Midbrain (tissue), 1 donor: Measurements from ENCODE around the gene CDH12.

Experiments
- DNase-seq: peaks from one replicate; lab custom pipeline; 2025; lab: John Stamatoyannopoulos, UW

The CDH12 gene

DNA sequence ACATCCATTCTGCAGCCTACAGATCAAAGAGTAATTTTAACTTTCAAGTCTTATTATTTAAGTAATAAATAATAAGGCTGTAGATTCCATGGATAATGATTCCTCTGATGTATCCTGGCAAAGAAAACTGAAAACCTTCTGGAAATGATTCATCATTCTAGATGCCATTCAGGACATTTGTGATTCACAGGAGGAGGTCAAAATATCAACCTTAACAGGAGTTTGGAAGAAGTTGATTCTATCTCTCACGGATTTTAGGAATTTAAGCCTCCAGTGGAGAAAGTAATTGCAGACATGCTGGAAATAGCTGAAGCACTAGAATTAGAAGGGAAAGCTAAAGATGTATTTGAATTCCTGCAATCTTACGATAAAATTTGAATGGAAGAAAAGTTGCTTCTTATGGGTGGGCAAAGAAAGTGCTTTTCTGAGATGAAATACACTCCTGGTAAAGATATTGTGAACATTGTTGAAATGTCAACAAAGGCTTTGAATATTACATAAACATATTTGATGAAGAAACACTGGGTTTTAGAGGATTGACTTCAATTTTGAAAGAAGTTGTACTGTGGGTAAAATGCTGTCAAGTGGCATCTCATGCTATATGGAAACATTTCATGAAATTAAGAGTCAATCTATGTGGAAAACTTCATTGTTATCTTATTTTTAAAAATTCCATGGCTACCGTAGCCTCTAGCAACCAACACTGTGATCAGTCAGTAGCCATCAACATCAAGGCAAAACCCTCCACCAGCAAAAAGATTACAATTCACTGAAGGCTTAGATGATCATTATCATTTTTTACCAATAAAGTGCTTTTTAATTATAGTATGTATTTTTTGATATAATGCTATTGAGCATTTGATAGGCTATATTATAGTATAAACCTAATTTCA lies 1141.0 kb downstream of the CDH12 start:
- DNase-seq = no peak

GRCh38 chr5:21709770-21710169 lies 1143.4 kb downstream of the CDH12 start:
- no peak for DNase-seq

DNA sequence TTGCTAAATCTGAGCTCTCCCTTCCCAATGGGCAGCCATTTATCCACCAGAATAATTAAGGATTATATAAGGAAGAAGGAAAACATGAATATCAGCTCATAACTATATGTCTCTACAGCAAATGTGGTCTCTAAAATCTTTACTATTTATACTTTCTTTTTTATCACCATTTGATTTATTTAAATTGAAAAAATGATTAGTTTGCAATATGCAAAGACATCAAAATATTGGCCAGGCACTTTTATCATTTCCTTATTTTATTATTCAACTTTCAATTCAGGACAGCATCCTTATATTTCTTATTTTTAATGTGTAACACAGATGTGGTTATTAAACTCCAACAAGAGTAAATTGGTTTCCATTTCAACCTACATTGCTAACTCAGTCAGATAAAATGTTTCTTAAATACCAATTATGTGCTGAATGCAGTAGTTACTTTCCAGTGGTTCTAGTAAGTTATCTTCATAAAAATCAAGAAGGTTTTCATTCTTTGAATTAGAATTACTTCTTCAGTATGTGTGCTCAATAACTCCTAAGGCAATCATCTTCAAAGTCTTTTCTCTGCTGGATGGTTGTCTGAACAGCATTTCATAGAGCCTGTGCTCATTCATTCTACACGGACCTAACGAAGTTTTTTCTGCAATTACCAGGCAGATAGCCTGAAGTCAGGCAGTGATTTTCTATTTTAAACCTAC lies 1148.0 kb downstream of the CDH12 start:
- no peak for DNase-seq

DNA sequence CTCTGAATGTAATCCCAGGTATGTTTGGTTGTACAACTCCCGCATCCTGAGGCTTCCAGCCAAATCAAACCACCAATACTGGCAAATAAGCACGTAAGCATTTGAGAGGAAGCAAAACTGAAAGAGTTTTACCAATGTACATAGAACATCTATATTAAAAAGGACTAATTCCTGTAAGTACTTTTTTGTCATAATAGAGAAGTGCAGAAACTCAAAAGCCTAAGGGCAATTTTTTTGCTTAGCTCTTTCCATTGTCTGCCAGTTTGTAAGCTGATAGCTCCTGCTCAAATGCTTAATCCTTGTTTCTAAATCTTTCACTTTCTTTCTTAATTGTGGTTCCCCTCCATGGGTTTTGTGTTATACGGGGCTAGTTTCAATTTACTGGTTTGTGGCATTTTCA lies 1151.8 kb downstream of the CDH12 start:
- DNase-seq = no peak
